SHP77 (cell line): Measurements from ENCODE around the gene ADD3.

Experiments
- DNase-seq, 2 experiments: peaks; one replicate each; lab custom pipeline; 2025; lab: John Stamatoyannopoulos, UW

ADD3 gene

GRCh38 chr10:110002801-110003523 is 4.8 kb upstream of the ADD3 start:
- DNase-seq: no peak

GRCh38 chr10:110003524-110003885 is 4.3 kb upstream of the ADD3 start:
- DNase-seq: no peak

GRCh38 chr10:110005719-110006118 is 2.1 kb upstream of the ADD3 start:
- no peak for DNase-seq

GRCh38 chr10:110006358-110007160 is 1.2 kb upstream of the ADD3 start:
- DNase-seq: no peak

- no peak for DNase-seq
Measured at GRCh38 chr10:110007161-110007700, 553 bp upstream of the ADD3 start.

- no peak for DNase-seq
Measured at GRCh38 chr10:110008518-110009339, 945 bp downstream of the ADD3 start.

- no peak for DNase-seq
Measured at GRCh38 chr10:110009736-110010475, 2.1 kb downstream of the ADD3 start.

- no peak for DNase-seq
Measured at GRCh38 chr10:110010486-110011378, 2.9 kb downstream of the ADD3 start.

GRCh38 chr10:110011681-110012080 is 3.9 kb downstream of the ADD3 start:
- no peak for DNase-seq

GRCh38 chr10:110013630-110014293 is 6.0 kb downstream of the ADD3 start:
- no peak for DNase-seq

- DNase-seq: no peak
Measured at GRCh38 chr10:110016039-110016438, 8.3 kb downstream of the ADD3 start.

GRCh38 chr10:110017052-110017451 is 9.3 kb downstream of the ADD3 start:
- DNase-seq: no peak

GRCh38 chr10:110017907-110018306 is 10.1 kb downstream of the ADD3 start:
- no peak for DNase-seq

- DNase-seq: no peak
Measured at GRCh38 chr10:110020265-110020664, 12.5 kb downstream of the ADD3 start.

- no peak for DNase-seq
Measured at GRCh38 chr10:110022716-110023504, 15.1 kb downstream of the ADD3 start.

- DNase-seq: no peak
Measured at GRCh38 chr10:110023785-110024465, 16.1 kb downstream of the ADD3 start.

GRCh38 chr10:110029450-110029849 is 21.7 kb downstream of the ADD3 start:
- no peak for DNase-seq
